Activated CD4-positive, alpha-beta T cell treated with anti-CD3 and anti-CD28 coated beads for 4 hours (primary cell): ENCODE data around the gene STKLD1.

Experiments used
- DNase-seq, 2 donors: peaks; one replicate each; pipeline ENCODE4 v3.0.0-alpha.2; 2020

Gene STKLD1

GRCh38 chr9:133346021-133346785 is 30.0 kb upstream of the STKLD1 start:
- DNase-seq: no peak

- peak in 1 of 2 donors; percentile 55 for DNase-seq
Observed at GRCh38 chr9:133347515-133347984, 28.6 kb upstream of the STKLD1 start.

GRCh38 chr9:133347985-133348717 is 28.0 kb upstream of the STKLD1 start, which contains the start of the genes MED22 and RPL7A:
TSS of gene MED22 (minus strand) at chr9:133348131. CDS start at chr9:133346662, 1,469 bp downstream.
TSS of gene RPL7A (plus strand) at chr9:133348218. CDS start at chr9:133348244, 26 bp downstream.
- DNase-seq: peak; percentile 91 to 93

- DNase-seq: no peak
Observed at GRCh38 chr9:133348718-133349573, 27.2 kb upstream of the STKLD1 start.

GRCh38 chr9:133349965-133350616 is 26.1 kb upstream of the STKLD1 start:
- no peak for DNase-seq

GRCh38 chr9:133351526-133351907 is 24.6 kb upstream of the STKLD1 start:
- DNase-seq: no peak

GRCh38 chr9:133351908-133352634 is 24.1 kb upstream of the STKLD1 start:
- DNase-seq: peak in 1 of 2 donors; percentile 31

- no peak for DNase-seq
Observed at GRCh38 chr9:133352635-133353340, 23.4 kb upstream of the STKLD1 start.

GRCh38 chr9:133353548-133353947 is 22.6 kb upstream of the STKLD1 start:
- no peak for DNase-seq

GRCh38 chr9:133354766-133355165 is 21.4 kb upstream of the STKLD1 start:
- no peak for DNase-seq

- no peak for DNase-seq
Observed at GRCh38 chr9:133355881-133356357, 20.2 kb upstream of the STKLD1 start.

- DNase-seq: peak; percentile 88 to 89
Observed at GRCh38 chr9:133356391-133357091, 19.6 kb upstream of the STKLD1 start, which contains the start of the genes SURF1 and SURF2. TSS of gene SURF1 (minus strand) at chr9:133356487. CDS start at chr9:133356453, 34 bp downstream. TSS of gene SURF2 (plus strand) at chr9:133356550. CDS start at chr9:133356593, 43 bp downstream.

- DNase-seq: no peak
Observed at GRCh38 chr9:133357656-133358055, 18.5 kb upstream of the STKLD1 start.

- no peak for DNase-seq
Observed at GRCh38 chr9:133359399-133360175, 16.6 kb upstream of the STKLD1 start.

GRCh38 chr9:133360400-133361393 is 15.5 kb upstream of the STKLD1 start:
- DNase-seq: no peak

- no peak for DNase-seq
Observed at GRCh38 chr9:133361507-133362092, 14.6 kb upstream of the STKLD1 start.

GRCh38 chr9:133362359-133363044 is 13.7 kb upstream of the STKLD1 start:
- no peak for DNase-seq
